ENCODE data around the gene VSIR. TPM values are rescaled to one million over a fixed set of nuclear protein-coding genes. Genes with fewer than 3 reads are reported as not detected.

VSIR gene
- polyA plus RNA-seq, 1 experiment, result 169 TPM

- DNase-seq (ENCODE audit: low read depth), result no peak
- no peak for TF ChIP-seq CTCF (IDR thresholded peaks at IDR 0.05; ENCODE audit: insufficient read depth, low read depth, low read length)
- no peaks in the 10 kb centered on the region for H3K27me3 ChIP-seq (ENCODE audit: control insufficient read depth, insufficient read depth, low read length)
- no peaks in the 10 kb centered on the region for H3K36me3 ChIP-seq (ENCODE audit: control insufficient read depth, insufficient read depth, low read length)
- CTCF ChIA-PET, result interaction anchor here (0.7 to 1.6 kb wide), 3 partner anchors 10 to 37 kb away, joined by 4 to 5 read pairs (median 5); partner anchors contain the start of gene VSIR
- H3K4me3 ChIP-seq (ENCODE audit: low read depth, low read length), result no peak overlapping the region
- POLR2A ChIA-PET, result no interaction called here
Observed at GRCh38 chr10:71735709-71736569, 37.4 kb downstream of the VSIR start.

GRCh38 chr10:71734797-71735196, 38.5 kb downstream of the VSIR start:
- POLR2A ChIA-PET, result no interaction called here
- CTCF ChIA-PET, result interaction anchor here (0.7 kb wide), 1 partner anchor 39 kb away, joined by 4 read pairs; the partner anchor contains the start of gene VSIR
- H3K27me3 ChIP-seq (ENCODE audit: control insufficient read depth, insufficient read depth, low read length), result no peaks in the 10 kb centered on the region
- no peaks in the 10 kb centered on the region for H3K36me3 ChIP-seq (ENCODE audit: control insufficient read depth, insufficient read depth, low read length)
- TF ChIP-seq CTCF (IDR thresholded peaks at IDR 0.05; ENCODE audit: insufficient read depth, low read depth, low read length), result no peak
- no peak for DNase-seq (ENCODE audit: low read depth)
- H3K4me3 ChIP-seq (ENCODE audit: low read depth, low read length), result no peak overlapping the region

- no peak for DNase-seq (ENCODE audit: low read depth)
- ChIA-PET CTCF (interaction anchor here (0.6 to 2.3 kb wide), 7 partner anchors 8 to 41 kb away, joined by 3 to 10 read pairs (median 4); partner anchors contain the start of gene C10orf105), POLR2A (no interaction called here)
- H3K4me3 ChIP-seq (ENCODE audit: low read depth, low read length), result no peak overlapping the region
- H3K36me3 ChIP-seq (ENCODE audit: control insufficient read depth, insufficient read depth, low read length), result no peaks in the 10 kb centered on the region
- no peaks in the 10 kb centered on the region for H3K27me3 ChIP-seq (ENCODE audit: control insufficient read depth, insufficient read depth, low read length)
- TF ChIP-seq CTCF (IDR thresholded peaks at IDR 0.05; ENCODE audit: insufficient read depth, low read depth, low read length), result no peak
Observed at GRCh38 chr10:71731791-71732190, 41.5 kb downstream of the VSIR start.

- CTCF ChIA-PET, result interaction anchor here (0.8 to 4.2 kb wide), 7 partner anchors 9 to 62 kb away, joined by 3 to 11 read pairs (median 4); partner anchors contain the start of gene VSIR
- H3K4me3 ChIP-seq (ENCODE audit: low read depth, low read length), result no peak overlapping the region
- no peaks in the 10 kb centered on the region for H3K27me3 ChIP-seq (ENCODE audit: control insufficient read depth, insufficient read depth, low read length)
- H3K36me3 ChIP-seq (ENCODE audit: control insufficient read depth, insufficient read depth, low read length), result no peaks in the 10 kb centered on the region
- POLR2A ChIA-PET, result no interaction called here
- no peak for DNase-seq (ENCODE audit: low read depth)
- TF ChIP-seq CTCF (IDR thresholded peaks at IDR 0.05; ENCODE audit: insufficient read depth, low read depth, low read length), result no peak
Observed at GRCh38 chr10:71729161-71729636, 44.1 kb downstream of the VSIR start.
